Hepatocyte (in vitro differentiated cells): ENCODE data around the gene SURF1. TPM values are rescaled to one million over a fixed set of nuclear protein-coding genes. Genes with fewer than 3 reads are reported as not detected.

Source experiments
- DNase-seq: peaks from one replicate; pipeline ENCODE4 v3.0.0-alpha.2; 2016; ENCODE audit warnings: low spot score
- H2AFZ ChIP-seq: fragments of 200-600 bp; sonication (generic); 2 replicates; pipeline ENCODE4 v1.6.0; 2016; ENCODE audit warnings: antibody characterized with exemption, mild to moderate bottlenecking
- H3K27ac ChIP-seq: fragments of 200-600 bp; sonication (generic); 2 replicates; pipeline ENCODE4 v1.5.1; 2016; ENCODE audit warnings: mild to moderate bottlenecking
- H3K27me3 ChIP-seq: fragments of 200-600 bp; sonication (generic); 2 replicates; pipeline ENCODE4 v1.6.1; 2016
- H3K36me3 ChIP-seq: fragments of 200-600 bp; sonication (generic); replicated peaks from 2 replicates; pipeline ENCODE4 v1.5.1; 2016; ENCODE audit warnings: low read depth; ENCODE audit not compliant: insufficient read depth
- H3K4me1 ChIP-seq: fragments of 200-600 bp; sonication (generic); 2 replicates; pipeline ENCODE4 v1.5.1; 2016; ENCODE audit warnings: mild to moderate bottlenecking, moderate library complexity; ENCODE audit not compliant: insufficient read depth
- H3K4me2 ChIP-seq: fragments of 200-600 bp; sonication (generic); 2 replicates; pipeline ENCODE4 v1.6.0; 2016
- H3K4me3 ChIP-seq: fragments of 200-600 bp; sonication (generic); 2 replicates; pipeline ENCODE4 v1.5.1; 2016; ENCODE audit warnings: mild to moderate bottlenecking
- H3K79me2 ChIP-seq: fragments of 200-600 bp; sonication (generic); 2 replicates; pipeline ENCODE4 v1.6.0; 2017; ENCODE audit warnings: mild to moderate bottlenecking
- H3K9me2 ChIP-seq: fragments of 200-600 bp; sonication (generic); replicated peaks from 2 replicates; pipeline ENCODE4 v1.6.0; 2017; ENCODE audit warnings: mild to moderate bottlenecking; ENCODE audit not compliant: insufficient read depth
- H3K9me3 ChIP-seq: fragments of 200-600 bp; sonication (generic); 2 replicates; pipeline ENCODE4 v1.5.1; 2016; ENCODE audit warnings: low read depth, mild to moderate bottlenecking
- H4K20me1 ChIP-seq: fragments of 200-600 bp; sonication (generic); 2 replicates; pipeline ENCODE4 v1.6.0; 2016; ENCODE audit warnings: mild to moderate bottlenecking; ENCODE audit not compliant: insufficient read depth, poor library complexity, severe bottlenecking
- CTCF ChIP-seq: fragments of 200-600 bp; sonication (generic); IDR thresholded peaks from 2 replicates; pipeline ENCODE4 v1.5.1; 2016; ENCODE audit warnings: antibody characterized with exemption, mild to moderate bottlenecking; ENCODE audit not compliant: poor library complexity
- EZH2 ChIP-seq: fragments of 200-600 bp; sonication (generic); IDR thresholded peaks from 2 replicates; pipeline ENCODE4 v1.6.1; 2016; ENCODE audit warnings: antibody characterized with exemption, mild to moderate bottlenecking, borderline replicate concordance
- EZH2phosphoT487 ChIP-seq: fragments of 200-600 bp; sonication (generic); IDR thresholded peaks from one replicate; pipeline ENCODE4 v1.6.1; 2018; ENCODE audit warnings: antibody characterized with exemption, mild to moderate bottlenecking, low read depth, moderate library complexity; ENCODE audit not compliant: unreplicated experiment, severe bottlenecking
- WGBS: methylation state at CpG from one replicate; pipeline ENCODE4 v1.1.6; 2016; ENCODE audit warnings: low lambda C conversion rate; ENCODE audit errors: missing lambda C conversion rate; 5-methylcytosine and 5-hydroxymethylcytosine counted together
- polyA plus RNA-seq: library from polyadenylated mRNA; unstranded; fragments of >200 nt; fragmentation: Nextera tagmentation; extraction: Ambion mirVana; gene quantifications from 2 replicates; pipeline ENCODE4 v1.2.1, GENCODE V29; 2016
- total RNA-seq: library from RNA; depleted of rRNA; stranded (reverse); fragments of >200 nt; gene quantifications from 2 replicates; pipeline ENCODE4 v1.2.3, GENCODE V29; 2014

Gene SURF1
- total and polyA plus RNA-seq, 2 experiments from 2014 or later, result 37.4 to 76.5 TPM

GRCh38 chr9:133403766-133404453, 47.6 kb upstream of the SURF1 start:
- Histone ChIP-seq H3K9me2 (no peaks in the 10 kb centered on the region), H2AFZ (no peak overlapping the region), H3K79me2 (no peaks in the 10 kb centered on the region), H3K27ac (no peak overlapping the region), H3K4me1 (no peaks in the 10 kb centered on the region), H3K27me3 (no peaks in the 10 kb centered on the region), H4K20me1 (no peaks in the 10 kb centered on the region), H3K36me3 (no peaks in the 10 kb centered on the region), H3K4me2 (no peak overlapping the region), H3K9me3 (no peaks in the 10 kb centered on the region), H3K4me3 (no peak overlapping the region)
- peak; percentile 49 for DNase-seq
- TF ChIP-seq EZH2 (no peak), CTCF (peak; percentile 44), EZH2phosphoT487 (no peak)
- 83% methylated on average over 16 of the region's 16 CpGs for WGBS

GRCh38 chr9:133402689-133403088, 46.4 kb upstream of the SURF1 start:
- no peak for TF ChIP-seq EZH2phosphoT487
- TF ChIP-seq EZH2, result no peak
- no peak for TF ChIP-seq CTCF
- no peaks in the 10 kb centered on the region for H3K4me1 ChIP-seq
- no peaks in the 10 kb centered on the region for H3K27me3 ChIP-seq
- H3K9me2 ChIP-seq, result no peaks in the 10 kb centered on the region
- no peaks in the 10 kb centered on the region for H3K79me2 ChIP-seq
- no peak overlapping the region for H3K4me3 ChIP-seq
- no peaks in the 10 kb centered on the region for H4K20me1 ChIP-seq
- 86% methylated on average over 7 of the region's 7 CpGs for WGBS
- H3K4me2 ChIP-seq, result no peak overlapping the region
- H3K27ac ChIP-seq, result no peak overlapping the region
- no peaks in the 10 kb centered on the region for H3K9me3 ChIP-seq
- H3K36me3 ChIP-seq, result no peaks in the 10 kb centered on the region
- DNase-seq, result no peak
- no peak overlapping the region for H2AFZ ChIP-seq

GRCh38 chr9:133401588-133401987, 45.3 kb upstream of the SURF1 start:
- 88% methylated on average over 6 of the region's 6 CpGs for WGBS
- H3K9me2 ChIP-seq, result no peaks in the 10 kb centered on the region
- no peaks in the 10 kb centered on the region for H3K9me3 ChIP-seq
- H3K79me2 ChIP-seq, result no peaks in the 10 kb centered on the region
- H3K36me3 ChIP-seq, result no peaks in the 10 kb centered on the region
- H3K4me3 ChIP-seq, result no peak overlapping the region
- TF ChIP-seq EZH2 (no peak), EZH2phosphoT487 (no peak), CTCF (no peak)
- no peaks in the 10 kb centered on the region for H3K4me1 ChIP-seq
- H3K27ac ChIP-seq, result no peak overlapping the region
- no peak for DNase-seq
- no peak overlapping the region for H2AFZ ChIP-seq
- no peaks in the 10 kb centered on the region for H4K20me1 ChIP-seq
- no peaks in the 10 kb centered on the region for H3K27me3 ChIP-seq
- no peak overlapping the region for H3K4me2 ChIP-seq
